Mesangial cell (primary cell): ENCODE data around the gene SEC31B. TPM values are rescaled to one million over a fixed set of nuclear protein-coding genes. Genes with fewer than 3 reads are reported as not detected.

Source experiments
- total RNA-seq: library from RNA; depleted of rRNA; stranded (reverse); fragments of >200 nt; gene quantifications from 2 replicates; pipeline ENCODE4 v1.2.3, GENCODE V29; 2015

SEC31B gene
- total RNA-seq, result 2.3 and 3.3 TPM in 2 replicates

GRCh38 chr10:100519311-100520051 is at the start of gene SEC31B:
SEC31B (minus strand) TSS chr10:100519861; CDS start chr10:100516952, 2,909 bp downstream.

GRCh38 chr10:100535715-100536353 is 16.2 kb upstream of the SEC31B start, which contains the start of gene HIF1AN:
HIF1AN (plus strand) TSS chr10:100535943; CDS start chr10:100535959, 16 bp downstream.

GRCh38 chr10:100529475-100530298 is 10.0 kb upstream of the SEC31B start, which contains the start of gene NDUFB8:
NDUFB8 (minus strand) TSS chr10:100529871; CDS start chr10:100529851, 20 bp downstream.

GRCh38 chr10:100462709-100463108 is 57.0 kb downstream of the SEC31B start, which contains the start of gene WNT8B:
WNT8B (plus strand) TSS chr10:100463009; CDS start chr10:100463169, 160 bp downstream.

Other genes with a start within 250 kb of the SEC31B start
- gene BLOC1S2, start 233.2 kb downstream of the SEC31B start, total RNA-seq, result 15.1 and 17.3 TPM in 2 replicates
- gene PKD2L1, start 189.6 kb downstream of the SEC31B start, total RNA-seq, result not detected in 2 replicates
- gene SCD, start 172.6 kb downstream of the SEC31B start, total RNA-seq, result 297 and 336 TPM in 2 replicates
- not detected in 2 replicates for gene WNT8B, start 56.9 kb downstream of the SEC31B start, total RNA-seq
- 222 TPM in 2 replicates for gene NDUFB8, start 10.0 kb upstream of the SEC31B start, total RNA-seq
- gene HIF1AN, start 16.1 kb upstream of the SEC31B start, total RNA-seq, result 8.5 and 10.3 TPM in 2 replicates
- 7.0 and 30.9 TPM in 2 replicates for gene PAX2, start 225.7 kb upstream of the SEC31B start, total RNA-seq